ENCODE results near the gene ARHGEF16. TPM values are rescaled to one million over a fixed set of nuclear protein-coding genes. Genes with fewer than 3 reads are reported as not detected.

ARHGEF16 gene
- total RNA-seq, 2 donors from 2014 or later: 47.7 to 64.7 TPM

DNA sequence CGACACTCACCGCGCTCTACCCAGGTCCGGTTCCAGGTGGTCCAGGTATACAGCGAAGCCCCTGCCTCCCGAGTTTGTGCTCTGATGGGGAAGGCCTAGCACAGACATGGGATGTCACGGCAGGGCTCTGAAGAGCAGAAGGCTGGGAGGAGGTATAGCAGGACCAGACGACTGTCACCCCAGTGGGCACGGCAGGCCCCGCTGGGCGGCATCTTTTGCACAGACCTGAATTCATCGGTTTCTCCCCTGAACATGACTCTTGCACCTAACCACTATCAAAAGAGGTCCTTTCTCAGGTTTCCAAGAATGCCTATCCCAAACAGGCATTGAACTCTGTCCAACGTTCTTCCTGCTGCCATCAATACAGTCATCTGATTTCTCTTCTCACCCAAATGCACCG lies 30.6 kb downstream of the ARHGEF16 start:
- no peaks in the 10 kb centered on the region for H3K4me1 ChIP-seq (ENCODE audit: control insufficient read depth, insufficient read depth, low read length)

DNA sequence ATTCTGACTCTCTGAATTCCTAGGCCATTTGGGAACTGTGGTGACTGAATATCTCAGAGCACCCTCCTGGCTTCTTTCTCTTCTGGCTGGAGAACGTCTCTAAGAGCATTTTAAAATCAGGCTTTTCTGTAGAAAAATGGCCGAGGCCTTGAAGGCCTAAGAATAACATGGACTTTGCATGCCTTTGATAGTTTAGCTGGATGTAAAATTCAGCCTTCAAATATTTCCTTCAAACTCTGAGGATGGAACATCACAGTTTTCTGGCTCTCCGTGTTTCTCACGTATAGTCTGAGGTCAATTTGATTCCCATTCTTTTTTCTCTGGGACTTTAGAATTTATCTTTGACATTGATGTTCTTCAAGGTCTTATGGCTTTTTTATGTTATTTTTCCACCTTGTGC lies 34.0 kb downstream of the ARHGEF16 start:
- no peak overlapping the region for H3K27ac Mint-ChIP-seq
- WGBS, 2 experiments (ENCODE audit: insufficient coverage in 1 of 2, insufficient read length in 1 of 2): 94 to 95% methylated on average over 4 of the region's 4 CpGs
- no peak overlapping the region for H3K9ac ChIP-seq (ENCODE audit: extremely low read depth, low read length, poor library complexity, severe bottlenecking)
- H3K4me1 ChIP-seq (ENCODE audit: control insufficient read depth, insufficient read depth, low read length): no peaks in the 10 kb centered on the region
- no peak overlapping the region for H3K4me3 ChIP-seq (ENCODE audit: low read length)
- H3K4me3 Mint-ChIP-seq: no peak overlapping the region
- no peak overlapping the region for H3K27ac ChIP-seq (ENCODE audit: low read depth, low read length)
- H3K9me3 ChIP-seq (ENCODE audit: control insufficient read depth, low read length): peaks cover 10% of the 10 kb centered on the region
- peaks cover 2% of the 10 kb centered on the region for H3K4me1 Mint-ChIP-seq
- no peaks in the 10 kb centered on the region for H3K27me3 Mint-ChIP-seq (ENCODE audit: insufficient read depth)
- peaks cover 18% of the 10 kb centered on the region for H3K36me3 Mint-ChIP-seq (ENCODE audit: low read depth)
- no peak for DNase-seq
- TF ChIP-seq, protein P1, sequence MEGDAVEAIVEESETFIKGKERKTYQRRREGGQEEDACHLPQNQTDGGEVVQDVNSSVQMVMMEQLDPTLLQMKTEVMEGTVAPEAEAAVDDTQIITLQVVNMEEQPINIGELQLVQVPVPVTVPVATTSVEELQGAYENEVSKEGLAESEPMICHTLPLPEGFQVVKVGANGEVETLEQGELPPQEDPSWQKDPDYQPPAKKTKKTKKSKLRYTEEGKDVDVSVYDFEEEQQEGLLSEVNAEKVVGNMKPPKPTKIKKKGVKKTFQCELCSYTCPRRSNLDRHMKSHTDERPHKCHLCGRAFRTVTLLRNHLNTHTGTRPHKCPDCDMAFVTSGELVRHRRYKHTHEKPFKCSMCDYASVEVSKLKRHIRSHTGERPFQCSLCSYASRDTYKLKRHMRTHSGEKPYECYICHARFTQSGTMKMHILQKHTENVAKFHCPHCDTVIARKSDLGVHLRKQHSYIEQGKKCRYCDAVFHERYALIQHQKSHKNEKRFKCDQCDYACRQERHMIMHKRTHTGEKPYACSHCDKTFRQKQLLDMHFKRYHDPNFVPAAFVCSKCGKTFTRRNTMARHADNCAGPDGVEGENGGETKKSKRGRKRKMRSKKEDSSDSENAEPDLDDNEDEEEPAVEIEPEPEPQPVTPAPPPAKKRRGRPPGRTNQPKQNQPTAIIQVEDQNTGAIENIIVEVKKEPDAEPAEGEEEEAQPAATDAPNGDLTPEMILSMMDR (conservative IDR thresholded peaks at IDR 0.05): no peak
- no peaks in the 10 kb centered on the region for H3K27me3 ChIP-seq (ENCODE audit: control insufficient read depth, insufficient read depth, low read length, poor library complexity, severe bottlenecking)
- peaks cover 3% of the 10 kb centered on the region for H3K36me3 ChIP-seq (ENCODE audit: control insufficient read depth, insufficient read depth, low read length)
- H3K9me3 Mint-ChIP-seq: peaks cover 13% of the 10 kb centered on the region

More for the DNA sequence above, 30.6 kb downstream of the ARHGEF16 start:
- no peak overlapping the region for H3K27ac Mint-ChIP-seq
- Histone ChIP-seq H3K9ac (ENCODE audit: extremely low read depth, low read length, poor library complexity, severe bottlenecking) (no peak overlapping the region), H3K27me3 (ENCODE audit: control insufficient read depth, insufficient read depth, low read length, poor library complexity, severe bottlenecking) (no peaks in the 10 kb centered on the region), H3K36me3 (ENCODE audit: control insufficient read depth, insufficient read depth, low read length) (peaks cover 3% of the 10 kb centered on the region), H3K4me3 (ENCODE audit: low read length) (no peak overlapping the region), H3K9me3 (ENCODE audit: control insufficient read depth, low read length) (peaks cover 10% of the 10 kb centered on the region), H3K27ac (ENCODE audit: low read depth, low read length) (no peak overlapping the region)
- no peak for DNase-seq
- H3K9me3 Mint-ChIP-seq: peaks cover 13% of the 10 kb centered on the region
- no peak overlapping the region for H3K4me3 Mint-ChIP-seq
- H3K36me3 Mint-ChIP-seq (ENCODE audit: low read depth): peaks cover 15% of the 10 kb centered on the region
- H3K27me3 Mint-ChIP-seq (ENCODE audit: insufficient read depth): no peaks in the 10 kb centered on the region
- WGBS, 2 experiments (ENCODE audit: insufficient coverage in 1 of 2, insufficient read length in 1 of 2): 91 to 98% methylated on average over 7 to 14 of the region's 14 CpGs
- peaks cover 2% of the 10 kb centered on the region for H3K4me1 Mint-ChIP-seq
- TF ChIP-seq, protein P1 (conservative IDR thresholded peaks at IDR 0.05): no peak

DNA sequence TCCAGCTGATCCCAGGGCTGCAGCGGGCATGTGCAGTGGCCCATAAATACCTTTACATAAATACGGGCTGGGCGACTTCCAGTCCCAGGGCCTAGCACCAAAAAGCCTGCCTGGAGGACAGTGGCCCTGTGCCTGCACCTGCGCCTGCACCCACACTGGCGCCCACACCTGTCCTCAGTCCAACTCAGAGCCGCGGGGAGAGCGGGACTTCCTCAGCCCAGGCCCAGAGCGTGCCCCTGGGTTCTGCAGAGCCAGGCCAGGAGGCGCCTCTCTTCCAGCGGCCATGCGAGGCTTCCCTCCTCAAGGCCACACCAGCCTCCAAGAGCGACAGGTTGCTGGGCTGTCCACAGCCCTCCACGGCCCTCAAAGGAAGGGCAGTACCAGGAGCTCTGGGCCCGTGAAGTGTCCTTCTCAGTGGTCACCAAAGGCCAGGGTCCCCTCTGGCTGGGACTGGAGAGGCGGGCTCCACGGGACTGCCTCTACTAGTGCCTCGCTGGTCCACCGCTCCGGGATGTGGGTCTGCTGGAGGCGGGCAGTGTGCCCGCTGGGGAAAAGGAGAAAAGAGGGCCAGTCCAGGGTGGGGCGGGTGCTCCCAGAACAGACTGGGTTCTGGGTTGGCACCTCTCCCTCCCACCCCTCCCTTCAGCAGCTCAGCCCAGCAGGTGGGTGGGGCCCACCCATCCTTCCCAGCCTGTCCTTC lies 35.7 kb downstream of the ARHGEF16 start:
- TF ChIP-seq, protein P1 (conservative IDR thresholded peaks at IDR 0.05): no peak
- H3K27ac Mint-ChIP-seq: no peak overlapping the region
- 93 to 94% methylated on average over 12 to 23 of the region's 23 CpGs for WGBS, 2 experiments (ENCODE audit: insufficient coverage in 1 of 2, insufficient read length in 1 of 2)
- H3K4me3 Mint-ChIP-seq: no peak overlapping the region
- peaks cover 10% of the 10 kb centered on the region for H3K9me3 ChIP-seq (ENCODE audit: control insufficient read depth, low read length)
- no peak overlapping the region for H3K4me3 ChIP-seq (ENCODE audit: low read length)
- H3K4me1 ChIP-seq (ENCODE audit: control insufficient read depth, insufficient read depth, low read length): no peaks in the 10 kb centered on the region
- H3K9ac ChIP-seq (ENCODE audit: extremely low read depth, low read length, poor library complexity, severe bottlenecking): no peak overlapping the region
- no peaks in the 10 kb centered on the region for H3K4me1 Mint-ChIP-seq
- H3K27me3 Mint-ChIP-seq (ENCODE audit: insufficient read depth): no peaks in the 10 kb centered on the region
- DNase-seq: no peak
- H3K27me3 ChIP-seq (ENCODE audit: control insufficient read depth, insufficient read depth, low read length, poor library complexity, severe bottlenecking): no peaks in the 10 kb centered on the region
- H3K9me3 Mint-ChIP-seq: peaks cover 13% of the 10 kb centered on the region
- peaks cover 3% of the 10 kb centered on the region for H3K36me3 ChIP-seq (ENCODE audit: control insufficient read depth, insufficient read depth, low read length)
- no peak overlapping the region for H3K27ac ChIP-seq (ENCODE audit: low read depth, low read length)
- peaks cover 17% of the 10 kb centered on the region for H3K36me3 Mint-ChIP-seq (ENCODE audit: low read depth)

Measured in endodermal cell (in vitro differentiated cells).